Measurements from ENCODE around the gene C10orf105. TPM values are rescaled to one million over a fixed set of nuclear protein-coding genes. Genes with fewer than 3 reads are reported as not detected.

The C10orf105 gene
- total RNA-seq, 1 donor from 2014 or later: not detected

GRCh38 chr10:71731791-71732190 is 12.2 kb upstream of the C10orf105 start:
- no peaks in the 10 kb centered on the region for H3K9me3 Mint-ChIP-seq (ENCODE audit: low read depth)
- H3K36me3 Mint-ChIP-seq (ENCODE audit: low read depth): no peaks in the 10 kb centered on the region
- H3K4me1 Mint-ChIP-seq (ENCODE audit: low read depth): peaks cover 4% of the 10 kb centered on the region
- DNase-seq (ENCODE audit: low spot score): no peak
- no peak for TF ChIP-seq CTCF (IDR thresholded peaks at IDR 0.05)
- H3K27ac Mint-ChIP-seq (ENCODE audit: unreplicated experiment): no peak overlapping the region
- no peak overlapping the region for H3K4me3 Mint-ChIP-seq (ENCODE audit: unreplicated experiment)
- peaks cover 13% of the 10 kb centered on the region for H3K27me3 Mint-ChIP-seq (ENCODE audit: low read depth)

- no peak for DNase-seq (ENCODE audit: low spot score)
- no peak overlapping the region for H3K4me3 Mint-ChIP-seq (ENCODE audit: unreplicated experiment)
- peaks cover 13% of the 10 kb centered on the region for H3K27me3 Mint-ChIP-seq (ENCODE audit: low read depth)
- no peaks in the 10 kb centered on the region for H3K9me3 Mint-ChIP-seq (ENCODE audit: low read depth)
- no peak for TF ChIP-seq CTCF (IDR thresholded peaks at IDR 0.05)
- H3K36me3 Mint-ChIP-seq (ENCODE audit: low read depth): no peaks in the 10 kb centered on the region
- peaks cover 4% of the 10 kb centered on the region for H3K4me1 Mint-ChIP-seq (ENCODE audit: low read depth)
- H3K27ac Mint-ChIP-seq (ENCODE audit: unreplicated experiment): no peak overlapping the region
These were observed 9.6 kb upstream of the C10orf105 start for GRCh38 chr10:71729161-71729636.

- no peaks in the 10 kb centered on the region for H3K36me3 Mint-ChIP-seq (ENCODE audit: low read depth)
- peaks cover 4% of the 10 kb centered on the region for H3K4me1 Mint-ChIP-seq (ENCODE audit: low read depth)
- no peaks in the 10 kb centered on the region for H3K9me3 Mint-ChIP-seq (ENCODE audit: low read depth)
- H3K27ac Mint-ChIP-seq (ENCODE audit: unreplicated experiment): no peak overlapping the region
- DNase-seq (ENCODE audit: low spot score): no peak
- H3K27me3 Mint-ChIP-seq (ENCODE audit: low read depth): peaks cover 8% of the 10 kb centered on the region
- no peak for TF ChIP-seq CTCF (IDR thresholded peaks at IDR 0.05)
- H3K4me3 Mint-ChIP-seq (ENCODE audit: unreplicated experiment): no peak overlapping the region
These were observed 8.5 kb upstream of the C10orf105 start for GRCh38 chr10:71727738-71728737.

- Mint-ChIP-seq H3K27me3 (ENCODE audit: low read depth) (peaks cover under 1% of the 10 kb centered on the region), H3K9me3 (ENCODE audit: low read depth) (no peaks in the 10 kb centered on the region), H3K4me3 (ENCODE audit: unreplicated experiment) (no peak overlapping the region)
These were observed 7.6 kb upstream of the C10orf105 start for GRCh38 chr10:71727105-71727737.

More at GRCh38 chr10:71727105-71727737, 7.6 kb upstream of the C10orf105 start:
- TF ChIP-seq CTCF (IDR thresholded peaks at IDR 0.05): no peak
- Mint-ChIP-seq H3K27ac (ENCODE audit: unreplicated experiment) (no peak overlapping the region), H3K4me1 (ENCODE audit: low read depth) (peaks cover 4% of the 10 kb centered on the region), H3K36me3 (ENCODE audit: low read depth) (no peaks in the 10 kb centered on the region)
- no peak for DNase-seq (ENCODE audit: low spot score)
